Amniotic epithelial cell (primary cell): ENCODE data around the gene WWP2.
"Not testable (repeated sequence)": the region's sequence is repeated elsewhere in the genome, so short reads cannot be mapped to it uniquely, and the experiment has no call there.

ENCODE experiments used
- DNase-seq: peaks from one replicate; pipeline ENCODE4 v3.0.0-alpha.2; 2010; ENCODE audit warnings: low read depth

WWP2 gene

DNA sequence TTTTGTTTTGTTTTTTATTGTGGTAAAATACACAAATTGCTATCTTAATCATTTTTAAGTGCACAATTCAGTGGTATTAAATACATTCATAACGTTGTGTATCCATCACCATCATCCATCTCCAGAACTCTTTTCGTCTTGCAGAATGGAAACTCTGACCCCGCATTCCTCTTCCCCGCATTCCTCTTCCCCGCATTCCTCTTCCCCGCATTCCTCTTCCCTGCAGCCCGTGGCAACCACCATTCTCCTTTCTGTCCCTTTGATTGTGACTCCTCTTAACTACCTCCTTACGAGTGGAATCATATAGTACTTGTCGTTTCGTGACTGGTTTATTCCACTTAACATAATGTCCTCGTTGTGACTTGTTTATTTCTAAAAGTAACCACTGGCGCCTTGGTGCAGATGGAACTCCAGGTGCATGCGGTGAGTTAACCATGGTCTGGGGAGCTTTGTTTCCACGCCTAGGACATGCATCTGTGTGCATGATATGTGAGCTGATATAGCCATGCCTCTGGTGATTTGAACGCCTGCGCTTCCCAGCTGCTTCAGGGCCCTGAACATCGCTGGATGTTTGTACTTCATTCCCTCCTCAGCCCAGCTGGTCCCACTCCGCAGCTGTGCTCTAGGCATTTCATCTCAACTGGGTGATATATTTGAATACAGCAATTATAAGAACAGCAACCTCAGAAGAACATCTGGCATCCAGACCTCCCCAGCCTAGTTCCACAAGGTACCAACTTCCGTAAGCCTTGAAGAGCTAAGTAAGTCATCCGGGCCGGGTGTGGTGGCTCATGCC is 181.3 kb downstream of the WWP2 start:
- not testable (repeated sequence) for DNase-seq

GRCh38 chr16:69950411-69950810 is 188.3 kb downstream of the WWP2 start:
- not testable (repeated sequence) for DNase-seq

- not testable (repeated sequence) for DNase-seq
Observed at GRCh38 chr16:69951017-69951671, 189.0 kb downstream of the WWP2 start, which contains the start of gene CLEC18A. Gene CLEC18A, plus strand, starts transcription at chr16:69951334. Its CDS starts 33 bp downstream, at chr16:69951367.

DNA sequence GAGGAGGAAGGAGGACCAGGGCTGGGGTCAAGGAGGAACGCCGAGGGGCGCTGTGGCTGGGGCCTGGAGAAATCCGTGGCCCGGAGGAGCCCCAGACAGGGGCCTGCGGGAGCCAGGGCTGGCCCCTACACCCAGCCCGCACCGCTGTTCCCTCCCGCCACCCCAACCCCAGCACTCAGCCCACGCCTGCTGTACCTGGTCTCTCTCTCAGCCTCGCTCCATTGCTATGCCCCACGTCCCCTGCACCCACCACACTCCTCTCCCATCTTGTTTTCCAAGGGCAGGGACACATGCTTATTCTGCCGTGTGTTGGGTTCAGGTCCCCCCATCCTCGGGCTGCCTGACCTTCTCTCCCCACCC is 189.5 kb downstream of the WWP2 start:
- DNase-seq = not testable (repeated sequence)

DNA sequence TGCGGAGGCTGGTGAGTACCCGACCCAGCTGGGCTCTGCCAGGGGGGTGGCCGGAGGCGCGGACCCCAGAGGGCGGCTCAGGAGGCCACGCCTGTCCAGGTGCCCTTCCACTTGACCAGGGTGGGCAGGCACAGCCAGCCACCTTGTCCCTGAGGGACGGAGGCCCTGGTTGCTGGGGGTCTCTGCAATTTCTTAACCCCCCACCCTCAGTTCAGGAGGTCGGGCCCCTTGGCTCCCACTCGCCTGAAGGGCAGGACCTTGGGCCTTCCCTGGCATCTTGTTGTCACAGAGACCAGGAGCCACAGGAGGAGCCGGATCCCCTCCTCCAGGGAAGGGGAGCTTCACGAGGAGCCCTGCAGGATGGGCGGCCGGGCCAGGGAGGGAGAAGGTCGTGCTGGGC is 190.0 kb downstream of the WWP2 start:
- DNase-seq = not testable (repeated sequence)

DNA sequence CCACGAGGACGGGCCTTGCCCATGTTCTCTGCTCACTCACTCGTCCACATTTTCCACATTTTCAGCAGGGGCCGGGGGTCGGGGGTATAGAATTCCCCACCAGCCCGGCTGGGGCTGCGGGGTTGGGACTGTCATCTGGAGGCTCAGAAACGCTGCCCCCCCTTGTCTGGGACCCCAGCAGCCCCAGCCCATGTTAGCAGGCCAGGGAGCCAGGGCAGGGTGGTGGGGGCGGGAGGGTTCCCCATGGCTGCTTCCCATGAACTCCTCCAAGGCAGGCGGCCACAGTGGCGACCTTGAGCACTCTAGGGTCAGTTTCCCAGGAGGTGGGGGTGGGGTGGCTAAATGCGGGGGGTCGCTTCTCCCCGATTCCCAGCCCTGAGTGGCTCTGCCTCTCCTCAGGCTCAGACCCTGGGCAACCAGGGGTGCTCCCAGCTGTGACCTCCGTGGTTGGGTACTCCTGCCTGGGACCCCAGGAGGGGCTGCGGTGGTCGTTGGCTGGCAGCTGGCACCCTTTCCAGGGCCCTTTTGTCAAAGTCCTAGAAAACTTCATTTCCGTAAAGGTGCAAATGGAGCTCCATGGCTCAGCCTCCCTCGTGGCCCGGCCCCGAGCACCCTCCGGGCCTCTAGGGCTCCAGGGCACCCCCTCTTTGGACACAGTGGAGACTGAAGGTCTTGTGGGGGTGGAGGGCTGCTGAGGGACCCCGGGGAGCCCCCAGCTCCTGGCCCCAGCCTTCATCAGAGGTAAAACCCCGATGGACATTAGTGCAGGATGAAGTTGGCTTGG is 190.6 kb downstream of the WWP2 start:
- not testable (repeated sequence) for DNase-seq

DNA sequence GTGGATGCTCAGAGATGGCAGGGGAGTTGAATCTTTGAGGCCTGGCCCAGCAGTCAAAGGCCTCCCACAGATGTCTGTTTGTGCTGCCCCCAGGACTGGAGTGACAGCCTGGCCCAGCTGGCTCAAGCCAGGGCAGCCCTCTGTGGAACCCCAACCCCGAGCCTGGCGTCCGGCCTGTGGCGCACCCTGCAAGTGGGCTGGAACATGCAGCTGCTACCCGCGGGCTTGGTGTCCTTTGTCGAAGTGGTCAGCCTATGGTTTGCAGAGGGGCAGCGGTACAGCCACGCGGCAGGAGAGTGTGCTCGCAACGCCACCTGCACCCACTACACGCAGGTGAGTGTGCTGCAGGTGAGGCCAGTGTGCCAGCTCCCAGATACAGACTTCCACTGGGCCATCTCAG is 192.1 kb downstream of the WWP2 start:
- not testable (repeated sequence) for DNase-seq

- not testable (repeated sequence) for DNase-seq
Observed at GRCh38 chr16:69963312-69963711, 201.2 kb downstream of the WWP2 start.

- DNase-seq = peak; percentile 21
Observed at GRCh38 chr16:69964960-69965660, 203.0 kb downstream of the WWP2 start.

- DNase-seq = not testable (repeated sequence)
Observed at GRCh38 chr16:69965661-69966054, 203.5 kb downstream of the WWP2 start.

GRCh38 chr16:69967688-69968087 is 205.6 kb downstream of the WWP2 start:
- DNase-seq = not testable (repeated sequence)

DNA sequence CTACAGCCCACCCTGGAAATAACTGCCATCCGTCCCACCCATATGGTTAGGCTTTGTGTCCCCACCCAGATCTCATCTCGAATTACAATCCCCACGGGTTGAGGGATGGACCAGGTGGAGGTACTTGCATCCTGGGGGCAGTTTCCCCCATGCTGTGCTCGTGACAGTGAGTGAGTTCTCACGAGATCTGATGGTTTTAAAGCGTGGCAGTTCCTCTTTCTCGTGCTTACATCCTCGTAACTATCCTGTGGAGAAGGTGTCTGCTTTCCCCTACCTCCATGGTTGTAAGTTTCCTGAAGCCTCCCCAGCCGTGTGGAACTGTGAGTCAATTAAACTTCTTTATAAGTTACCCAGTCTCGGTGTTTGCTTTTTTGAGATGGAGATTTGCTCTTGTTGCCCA is 206.0 kb downstream of the WWP2 start:
- not testable (repeated sequence) for DNase-seq

GRCh38 chr16:69969657-69970056 is 207.5 kb downstream of the WWP2 start:
- DNase-seq = not testable (repeated sequence)

DNA sequence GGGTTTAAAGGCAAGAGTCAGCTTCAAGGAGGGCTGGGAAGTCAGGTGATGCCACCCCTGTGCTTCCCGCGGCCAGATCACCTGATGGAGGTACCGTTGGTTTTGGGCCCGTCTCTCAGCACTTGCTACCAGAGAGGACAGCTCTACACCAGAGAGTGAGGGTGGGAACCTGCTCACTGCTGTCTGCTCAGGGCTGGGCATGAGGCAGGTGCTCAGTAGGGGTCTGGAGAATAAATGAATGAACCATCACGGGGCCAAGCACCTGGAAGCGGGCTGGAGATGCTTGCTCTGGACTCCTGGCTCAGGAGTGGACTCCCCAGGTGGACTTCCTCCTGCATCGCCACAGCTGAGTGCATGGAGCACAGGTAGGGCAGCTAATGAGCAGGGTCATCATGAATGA is 210.0 kb downstream of the WWP2 start:
- DNase-seq = not testable (repeated sequence)

DNA sequence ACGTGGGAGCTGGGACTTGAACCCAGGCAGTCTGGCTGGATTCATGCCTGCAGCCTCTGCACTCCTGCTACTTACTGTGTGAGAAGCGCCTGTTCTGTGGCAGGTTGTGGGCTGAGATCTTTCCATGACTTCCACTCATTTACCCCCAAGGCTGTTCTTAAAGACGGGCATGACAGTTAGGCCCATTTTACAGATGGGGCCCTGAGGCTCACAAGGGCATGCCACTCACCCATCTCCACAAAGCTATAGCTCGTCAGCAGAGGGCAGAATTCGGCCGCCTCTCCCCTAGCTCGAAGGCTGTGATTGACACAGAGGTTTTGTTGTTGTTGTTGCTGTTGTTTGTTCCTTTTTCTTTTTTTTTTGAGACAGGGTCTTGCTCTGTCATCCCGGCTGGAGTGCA is 210.8 kb downstream of the WWP2 start:
- DNase-seq = not testable (repeated sequence)

DNA sequence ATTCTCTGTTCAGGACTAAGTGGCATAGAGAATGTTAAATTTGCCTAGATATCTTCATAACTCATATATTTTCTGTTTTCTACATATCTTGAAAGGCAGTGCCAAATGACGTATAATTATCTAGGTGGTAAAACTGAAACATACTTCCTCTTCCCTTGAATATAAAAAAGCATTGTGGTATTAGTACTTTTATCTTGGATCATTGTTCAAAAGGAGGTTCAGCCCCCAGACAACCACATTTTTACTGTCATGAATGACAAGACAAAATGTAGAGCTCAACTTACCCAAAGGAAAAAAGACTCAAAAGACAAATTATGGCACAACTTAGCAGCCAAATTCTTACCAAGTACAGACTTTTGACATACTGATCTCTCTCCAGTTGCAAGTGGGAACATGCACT is 223.1 kb downstream of the WWP2 start:
- not testable (repeated sequence) for DNase-seq
